IMR-90 (cell line): ENCODE measurements around the gene PCK2. TPM values are rescaled to one million over a fixed set of nuclear protein-coding genes. Genes with fewer than 3 reads are reported as not detected.

Source experiments
- ATAC-seq: fragments of 200-7000 bp; cut with Tn5 transposase; 2 replicates; pipeline ENCODE4 v1.9.1; 2020; ENCODE audit warnings: low read depth, mild to moderate bottlenecking, moderate library complexity
- BruUV-seq: library from RNA; stranded (reverse); fragments of 400-500 nt; replicated peaks from 2 replicates; lab custom pipeline; 2021; lab: Mats Ljungman, UMichigan
- CTCF ChIA-PET: fragments of 300-600 bp; formaldehyde crosslinking; extraction: SDS; loops from one replicate; lab custom pipeline; 2021; ENCODE audit warnings: antibody characterized with exemption; lab: Yijun Ruan, JAX
- POLR2A ChIA-PET: fragments of 300-600 bp; sonication (Branson Sonifier 250); formaldehyde crosslinking; loops from one replicate; lab custom pipeline; 2022; ENCODE audit warnings: antibody characterized with exemption; ENCODE audit not compliant: unreplicated experiment; lab: Charles Lee
- DNase-seq: peaks from one replicate; pipeline ENCODE4 v3.0.0; 2013
- H2AFZ ChIP-seq: replicated peaks from 2 replicates; pipeline ENCODE3; 2013; ENCODE audit warnings: low read length, mild to moderate bottlenecking; ENCODE audit not compliant: poor library complexity
- H2AK5ac ChIP-seq: 2 replicates; pipeline ENCODE4 v1.6.1; 2013; ENCODE audit warnings: low read depth, low read length, inconsistent platforms
- H2AK9ac ChIP-seq: replicated peaks from 2 replicates; pipeline ENCODE3; 2013; ENCODE audit warnings: mild to moderate bottlenecking, low read depth, low read length, moderate library complexity; ENCODE audit not compliant: poor library complexity
- H2BK120ac ChIP-seq: 2 replicates; pipeline ENCODE4 v1.6.1; 2013; ENCODE audit warnings: low read depth, low read length, inconsistent platforms
- H2BK15ac ChIP-seq: 3 replicates; pipeline ENCODE4 v1.6.1; 2013; ENCODE audit warnings: low read depth, low read length, inconsistent platforms
- H2BK20ac ChIP-seq: 2 replicates; pipeline ENCODE4 v1.6.1; 2013; ENCODE audit warnings: low read depth, mild to moderate bottlenecking, inconsistent platforms, low read length, moderate library complexity
- H2BK5ac ChIP-seq: 2 replicates; pipeline ENCODE4 v1.6.1; 2013; ENCODE audit warnings: mild to moderate bottlenecking, low read depth, low read length, inconsistent platforms; ENCODE audit not compliant: poor library complexity, severe bottlenecking
- H3K14ac ChIP-seq: replicated peaks from 2 replicates; pipeline ENCODE4 v1.6.1; 2013; ENCODE audit warnings: low read depth, low read length, inconsistent platforms
- H3K18ac ChIP-seq: 2 replicates; pipeline ENCODE4 v1.6.1; 2013; ENCODE audit warnings: low read depth, low read length, control low read depth
- H3K23ac ChIP-seq: 2 replicates; pipeline ENCODE4 v1.6.1; 2013; ENCODE audit warnings: low read depth, low read length, inconsistent platforms
- H3K27ac ChIP-seq: 2 replicates; pipeline ENCODE4 v1.5.1; 2013; ENCODE audit warnings: mild to moderate bottlenecking, control low read depth, low read length; ENCODE audit not compliant: insufficient read depth
- H3K27me3 ChIP-seq: 2 replicates; pipeline ENCODE4 v1.6.1; 2013; ENCODE audit warnings: low read length; ENCODE audit not compliant: control insufficient read depth, insufficient read depth
- H3K36me3 ChIP-seq: 2 replicates; pipeline ENCODE4 v1.6.1; 2013; ENCODE audit warnings: low read length, mixed read lengths; ENCODE audit not compliant: control insufficient read depth, insufficient read depth
- H3K4ac ChIP-seq: 2 replicates; pipeline ENCODE4 v1.6.1; 2013; ENCODE audit warnings: low read depth, low read length, inconsistent platforms
- H3K4me1 ChIP-seq: 2 replicates; pipeline ENCODE4 v1.6.1; 2013; ENCODE audit warnings: low read length, mixed read lengths; ENCODE audit not compliant: control insufficient read depth, insufficient read depth
- H3K4me2 ChIP-seq: 2 replicates; pipeline ENCODE4 v1.6.1; 2013; ENCODE audit warnings: low read depth, mild to moderate bottlenecking, control low read depth, low read length, moderate library complexity
- H3K4me3 ChIP-seq: 2 replicates; pipeline ENCODE4 v1.5.1; 2013; ENCODE audit warnings: low read depth, mild to moderate bottlenecking, control low read depth, low read length, moderate library complexity; ENCODE audit not compliant: insufficient read depth
- H3K56ac ChIP-seq: 2 replicates; pipeline ENCODE4 v1.6.1; 2013; ENCODE audit warnings: low read length, inconsistent platforms; ENCODE audit not compliant: insufficient read depth; ENCODE audit errors: extremely low read depth
- H3K79me1 ChIP-seq, 2 experiments: 2 replicates each; pipeline ENCODE4 v1.6.1; 2013; ENCODE audit warnings: low read length in 2 of 2, inconsistent platforms in 1 of 2, low read depth in 1 of 2
- H3K9ac ChIP-seq: 2 replicates; pipeline ENCODE4 v1.6.1; 2013; ENCODE audit warnings: low read depth, low read length, control low read depth
- H3K9me1 ChIP-seq: 2 replicates; pipeline ENCODE4 v1.6.1; 2013; ENCODE audit warnings: low read length, inconsistent platforms; ENCODE audit not compliant: insufficient read depth
- H3K9me3 ChIP-seq: 2 replicates; pipeline ENCODE4 v1.6.1; 2013; ENCODE audit warnings: low read length; ENCODE audit not compliant: control insufficient read depth, insufficient read depth
- H4K20me1 ChIP-seq: 2 replicates; pipeline ENCODE4 v1.6.1; 2013; ENCODE audit warnings: low read length, inconsistent platforms; ENCODE audit not compliant: insufficient read depth
- H4K5ac ChIP-seq: 2 replicates; pipeline ENCODE4 v1.6.1; 2013; ENCODE audit warnings: mild to moderate bottlenecking, low read depth, low read length, control low read depth
- H4K8ac ChIP-seq, 2 experiments: 2 replicates each; pipeline ENCODE4 v1.6.1; 2013; ENCODE audit warnings: low read depth in 2 of 2, low read length in 2 of 2, control low read depth in 1 of 2, inconsistent platforms in 1 of 2
- H4K91ac ChIP-seq: 2 replicates; pipeline ENCODE4 v1.6.1; 2013; ENCODE audit warnings: low read depth, low read length, inconsistent platforms; ENCODE audit not compliant: insufficient read depth
- BHLHE40 ChIP-seq: fragments of 150-350 bp; IDR thresholded peaks from 2 replicates; pipeline ENCODE4 v1.6.1; 2016; ENCODE audit warnings: mild to moderate bottlenecking, low read depth, low read length
- CHD1 ChIP-seq: IDR thresholded peaks from 2 replicates; pipeline ENCODE4 v1.6.1; 2012; ENCODE audit warnings: low read depth, low read length, improper control_type of control experiment
- MXI1 ChIP-seq: IDR thresholded peaks from 2 replicates; pipeline ENCODE4 v1.6.1; 2012; ENCODE audit warnings: low read depth, mild to moderate bottlenecking, low read length, moderate library complexity, borderline replicate concordance
- NFE2L2 ChIP-seq: fragments of 150-350 bp; IDR thresholded peaks from 2 replicates; pipeline ENCODE4 v1.6.1; 2016; ENCODE audit warnings: low read depth, mild to moderate bottlenecking, low read length
- RCOR1 ChIP-seq: IDR thresholded peaks from 2 replicates; pipeline ENCODE4 v1.6.1; 2012; ENCODE audit warnings: mild to moderate bottlenecking, low read length, improper control_type of control experiment; ENCODE audit not compliant: insufficient replicate concordance
- SMC3 ChIP-seq: fragments of 150-350 bp; IDR thresholded peaks from 2 replicates; pipeline ENCODE4 v1.6.1; 2016; ENCODE audit warnings: low read depth, mild to moderate bottlenecking, antibody characterized with exemption, low read length, moderate library complexity
- WGBS, 2 experiments: methylation state at CpG; one replicate each; pipeline versions ENCODE4 v1.1.5 to v1.1.7; 2013; ENCODE audit warnings: missing lambda C conversion rate in 2 of 2; ENCODE audit not compliant: insufficient read length in 1 of 2; ENCODE audit errors: extremely low coverage in 2 of 2; 5-methylcytosine and 5-hydroxymethylcytosine counted together
- dilution Hi-C: fragments of 300-500 bp; cut with HindIII; formaldehyde crosslinking; loops from one replicate; pipeline ENCODE4 v1.14.3; 2018; ENCODE audit warnings: low sequenced_read_pairs; ENCODE audit not compliant: unreplicated experiment
- in situ Hi-C: fragments of 300-500 bp; cut with MboI; formaldehyde crosslinking; loops from 3 replicates; pipeline ENCODE4 v1.14.3; 2019; ENCODE audit warnings: low sequenced_read_pairs, inconsistent platforms, mixed read lengths
- intact Hi-C: fragments of 100-400 bp; cut with micrococcal nuclease; formaldehyde crosslinking; loops from 2 replicates; pipeline ENCODE4 v1.10.0; 2022
- polyA plus RNA-seq, 3 experiments: library from polyadenylated mRNA; depleted of rRNA; stranded (reverse); fragments of >200 nt; gene quantifications; 2 replicates each; pipeline ENCODE4 v1.2.3, GENCODE V29; 2012; ENCODE audit warnings: low replicate concordance in 1 of 3
- total RNA-seq: library from RNA; depleted of rRNA; stranded (reverse); fragments of >200 nt; gene quantifications from 2 replicates; pipeline ENCODE4 v1.2.3, GENCODE V29; 2012
- TF ChIP-seq, protein P1 (sequence below): fragments of 150-350 bp; IDR thresholded peaks from 2 replicates; pipeline ENCODE4 v1.6.1; 2016; ENCODE audit warnings: low read depth, mild to moderate bottlenecking, low read length, moderate library complexity, borderline replicate concordance
- TF ChIP-seq, protein P2 (sequence below): fragments of 150-350 bp; IDR thresholded peaks from 2 replicates; pipeline ENCODE4 v1.6.1; 2017; ENCODE audit warnings: mild to moderate bottlenecking, antibody characterized with exemption, low read length, low read depth

Gene PCK2
- total and polyA plus RNA-seq, 2 of the 4 experiments (the other 2 are of a cell fraction): 13.4 to 29.4 TPM

DNA sequence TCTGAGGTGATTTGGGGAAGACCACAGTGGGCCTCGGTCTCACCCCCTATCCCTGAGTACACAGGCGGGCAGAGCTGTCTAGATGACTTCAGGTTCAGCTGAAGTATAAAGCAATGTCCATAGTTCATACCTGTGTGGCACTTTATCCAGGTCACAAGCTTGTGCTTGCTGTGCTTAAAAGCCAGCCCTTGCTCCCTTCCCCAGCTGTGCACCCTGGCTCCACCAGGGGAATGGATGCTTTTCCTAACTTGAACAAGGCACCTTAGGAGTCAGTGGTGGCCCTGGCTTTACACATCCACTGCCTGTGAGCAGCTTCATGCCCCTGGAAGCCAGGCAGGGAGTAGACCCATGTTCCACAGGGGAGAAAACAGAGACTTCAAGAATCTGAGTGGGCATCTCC, 36.8 kb upstream of the PCK2 start:
- CTCF ChIA-PET: interaction anchor here (0.8 to 2.7 kb wide), 7 partner anchors 9 to 78 kb away, joined by 3 to 41 read pairs (median 5); partner anchors contain the start of gene PCK2
- no CpG with 5 or more reads among the region's 2 CpGs for WGBS, 2 experiments
- H2BK120ac ChIP-seq: no peak overlapping the region
- H4K5ac ChIP-seq: no peak overlapping the region
- no peak overlapping the region for H2BK5ac ChIP-seq
- peaks cover 34% of the 10 kb centered on the region; the same call in 1 of the 2 replicates for H3K27me3 ChIP-seq
- H2BK20ac ChIP-seq: no peak overlapping the region
- no peaks in the 10 kb centered on the region for H4K20me1 ChIP-seq
- 0 out of 2 replicates have a peak, but pooled peaks cover 3% of the 10 kb centered on the region for H3K9me1 ChIP-seq
- H4K91ac ChIP-seq: no peak overlapping the region
- H3K9ac ChIP-seq: no peak overlapping the region
- POLR2A ChIA-PET: no interaction called here
- no peaks in the 10 kb centered on the region for H3K79me1 ChIP-seq
- no peak overlapping the region for H3K4ac ChIP-seq
- no peak overlapping the region for H2AK9ac ChIP-seq
- no peak overlapping the region for H3K23ac ChIP-seq
- H4K8ac ChIP-seq: no peak overlapping the region
- intact Hi-C loops: no loop called here
- H3K36me3 ChIP-seq: no peaks in the 10 kb centered on the region
- no peak overlapping the region for H2AK5ac ChIP-seq
- no peak overlapping the region for H3K14ac ChIP-seq
- no peak overlapping the region for H3K56ac ChIP-seq
- no peak for TF ChIP-seq NFE2L2
- TF ChIP-seq RCOR1: no peak
- TF ChIP-seq SMC3: no peak
- no peak for TF ChIP-seq CHD1
- TF ChIP-seq, protein P1, sequence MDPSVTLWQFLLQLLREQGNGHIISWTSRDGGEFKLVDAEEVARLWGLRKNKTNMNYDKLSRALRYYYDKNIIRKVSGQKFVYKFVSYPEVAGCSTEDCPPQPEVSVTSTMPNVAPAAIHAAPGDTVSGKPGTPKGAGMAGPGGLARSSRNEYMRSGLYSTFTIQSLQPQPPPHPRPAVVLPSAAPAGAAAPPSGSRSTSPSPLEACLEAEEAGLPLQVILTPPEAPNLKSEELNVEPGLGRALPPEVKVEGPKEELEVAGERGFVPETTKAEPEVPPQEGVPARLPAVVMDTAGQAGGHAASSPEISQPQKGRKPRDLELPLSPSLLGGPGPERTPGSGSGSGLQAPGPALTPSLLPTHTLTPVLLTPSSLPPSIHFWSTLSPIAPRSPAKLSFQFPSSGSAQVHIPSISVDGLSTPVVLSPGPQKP: no peak
- TF ChIP-seq, protein P2, sequence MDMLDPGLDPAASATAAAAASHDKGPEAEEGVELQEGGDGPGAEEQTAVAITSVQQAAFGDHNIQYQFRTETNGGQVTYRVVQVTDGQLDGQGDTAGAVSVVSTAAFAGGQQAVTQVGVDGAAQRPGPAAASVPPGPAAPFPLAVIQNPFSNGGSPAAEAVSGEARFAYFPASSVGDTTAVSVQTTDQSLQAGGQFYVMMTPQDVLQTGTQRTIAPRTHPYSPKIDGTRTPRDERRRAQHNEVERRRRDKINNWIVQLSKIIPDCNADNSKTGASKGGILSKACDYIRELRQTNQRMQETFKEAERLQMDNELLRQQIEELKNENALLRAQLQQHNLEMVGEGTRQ: no peak
- TF ChIP-seq BHLHE40: no peak
- no peak for TF ChIP-seq MXI1
- BruUV-seq: no TSS peak
- ATAC-seq: no peak
- dilution Hi-C loops: no loop called here
- no peak overlapping the region for H3K18ac ChIP-seq
- no peak overlapping the region for H3K4me2 ChIP-seq
- in situ Hi-C loops: loop anchor here (5.0 kb wide), 1 partner anchor 35 kb away; the partner anchor contains the start of gene PCK2
- no peak overlapping the region for H3K4me3 ChIP-seq
- no peak overlapping the region for H2BK15ac ChIP-seq
- H2AFZ ChIP-seq: no peak overlapping the region
- H3K27ac ChIP-seq: no peak overlapping the region
- DNase-seq: no peak
- H3K9me3 ChIP-seq: no peaks in the 10 kb centered on the region
- H3K4me1 ChIP-seq: no peaks in the 10 kb centered on the region
